GM19438 (cell line): ENCODE results near the gene E2F4.
A peak's percentile ranks its signal among the peaks of the same experiment; 100 is the strongest.

ENCODE experiments used
- ATAC-seq: cut with Tn5 transposase; IDR thresholded peaks from one replicate; pipeline ENCODE4 v1.9.1; 2021; ENCODE audit warnings: low read depth; ENCODE audit not compliant: unreplicated experiment

E2F4 gene

DNA sequence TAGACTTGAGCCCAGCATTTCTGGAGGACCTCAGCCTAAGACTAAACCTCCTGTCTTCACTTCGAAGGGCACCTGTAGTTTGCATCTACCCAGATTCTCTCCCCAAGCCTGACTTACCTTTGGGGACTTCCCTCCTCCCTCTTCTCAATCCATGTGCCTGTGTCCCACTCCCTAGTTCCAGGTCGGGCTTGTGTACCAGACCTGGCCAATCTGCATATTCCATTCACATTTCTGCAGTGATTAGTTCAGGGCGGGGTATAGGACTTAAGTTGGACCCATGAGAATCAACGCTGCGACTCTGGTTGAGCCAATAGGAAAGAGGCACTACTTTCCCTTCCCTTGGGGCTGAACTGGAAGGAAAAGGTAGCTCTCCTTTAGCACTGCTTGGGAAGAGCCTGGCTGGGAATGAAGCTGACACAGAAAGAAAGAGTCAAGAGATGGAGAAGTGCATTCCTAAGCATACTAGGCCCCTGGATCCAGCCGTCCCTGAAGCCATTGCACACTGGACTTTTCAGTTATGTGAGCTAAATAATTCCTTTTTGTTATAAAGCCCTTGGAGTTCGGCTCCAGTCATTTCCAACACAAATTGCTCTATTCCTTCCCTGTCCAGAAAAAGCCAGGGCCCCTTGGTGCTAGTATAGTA lies 34.7 kb upstream of the E2F4 start:
- ATAC-seq = no peak

DNA sequence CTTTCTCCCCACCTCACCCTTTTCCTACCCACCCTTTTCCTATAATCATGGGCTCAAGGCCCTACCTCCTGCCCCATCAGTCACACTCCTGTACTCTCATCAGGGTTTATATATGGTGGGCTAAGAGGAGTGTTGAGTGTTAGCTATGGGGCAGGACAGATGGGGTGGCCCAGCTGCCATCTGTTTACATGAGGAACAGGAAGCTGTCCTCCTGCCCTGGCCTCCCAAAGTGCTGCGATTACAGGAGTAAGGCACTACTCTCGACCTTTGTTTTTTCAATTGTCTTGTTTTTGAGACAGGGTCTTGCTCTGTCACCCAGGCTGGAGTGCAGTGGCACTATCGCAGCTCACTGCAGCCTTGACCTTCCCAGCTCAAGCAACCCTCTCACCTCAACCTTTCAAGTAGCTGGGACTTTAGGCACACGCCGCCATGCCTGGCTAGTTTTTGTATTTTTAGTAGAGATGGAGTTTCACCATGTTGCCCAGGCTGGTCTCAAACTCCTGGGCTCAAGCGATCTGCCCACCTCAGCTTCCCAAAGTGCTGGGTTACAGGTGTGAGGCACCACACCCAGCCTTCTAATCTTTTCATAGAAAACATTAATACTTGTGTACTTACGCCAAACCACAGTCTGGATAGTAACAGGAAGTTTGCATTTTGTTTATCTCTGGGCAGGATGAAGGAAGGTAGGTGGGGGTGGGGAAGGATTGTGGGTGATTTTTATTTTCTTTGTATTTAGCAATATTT lies 33.9 kb upstream of the E2F4 start:
- no peak for ATAC-seq

DNA sequence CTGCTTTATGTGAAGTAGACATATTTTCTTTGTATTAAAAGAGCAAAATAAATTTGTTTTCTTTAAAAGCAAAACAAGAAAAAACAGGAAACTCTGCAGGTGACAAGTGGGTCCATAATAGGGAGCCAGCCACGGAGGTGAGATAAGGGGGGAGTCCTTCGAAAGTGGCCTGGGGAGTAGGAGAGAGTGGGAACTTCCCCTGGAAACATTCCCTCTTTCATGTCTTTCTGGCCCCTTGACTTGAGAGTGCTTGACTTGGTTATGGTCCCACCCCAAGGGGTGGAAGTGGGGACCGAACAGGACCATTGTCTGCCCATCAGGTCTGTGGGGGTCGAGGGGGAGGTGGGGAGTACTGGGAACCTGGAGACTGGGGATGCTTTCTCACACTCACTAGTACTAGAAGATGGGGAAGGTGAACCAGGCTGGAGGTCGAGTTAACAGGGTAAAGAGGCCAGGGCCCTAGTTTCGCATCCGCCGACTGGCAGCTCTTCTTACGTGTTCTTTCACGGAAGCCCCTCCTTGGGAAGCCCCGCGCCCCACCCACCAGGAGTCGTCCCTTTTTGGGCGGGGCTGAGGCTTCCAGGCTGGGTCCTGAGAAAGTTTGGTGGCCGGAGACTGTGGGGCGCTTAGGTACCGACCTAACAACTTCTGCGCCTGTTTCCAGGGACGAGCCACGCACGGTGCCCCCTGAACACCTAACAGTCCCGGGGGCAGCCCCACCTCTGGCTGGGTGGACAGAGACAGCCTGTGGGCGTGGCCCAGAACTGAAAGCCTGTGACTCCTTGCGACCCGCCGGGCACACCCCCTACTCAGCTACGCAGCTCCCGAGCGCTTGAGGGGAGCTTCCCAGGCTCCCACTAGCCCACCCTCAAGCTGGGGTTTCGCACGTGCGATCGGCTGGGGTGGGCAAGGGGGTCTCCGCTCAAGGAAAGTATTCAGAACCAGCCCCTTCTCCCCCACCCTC lies 33.0 kb upstream of the E2F4 start:
- ATAC-seq = peak; percentile 38

DNA sequence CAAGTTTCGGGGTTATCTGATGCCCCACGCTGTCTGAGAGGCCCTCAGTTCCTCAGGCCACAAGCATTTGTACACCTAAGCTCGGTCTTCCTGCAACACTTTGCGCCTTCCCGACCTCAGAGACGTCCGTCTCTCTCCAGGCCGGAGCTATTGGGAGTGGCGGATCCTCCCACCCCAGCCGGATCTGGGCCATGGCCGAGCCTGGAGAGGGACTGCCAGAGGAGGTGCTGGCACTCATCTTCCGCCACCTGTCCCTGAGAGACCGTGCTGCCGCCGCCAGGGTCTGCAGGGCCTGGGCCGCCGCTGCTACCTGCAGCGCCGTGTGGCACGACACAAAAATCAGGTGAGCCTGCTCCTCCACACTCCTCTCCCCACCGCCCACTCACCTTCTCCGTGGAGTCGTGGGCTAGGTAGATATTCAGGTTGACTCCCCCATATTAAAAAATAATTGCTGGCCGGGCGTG lies 30.3 kb upstream of the E2F4 start:
- no peak for ATAC-seq

GRCh38 chr16:67162506-67163163 lies 29.3 kb upstream of the E2F4 start:
- no peak for ATAC-seq

DNA sequence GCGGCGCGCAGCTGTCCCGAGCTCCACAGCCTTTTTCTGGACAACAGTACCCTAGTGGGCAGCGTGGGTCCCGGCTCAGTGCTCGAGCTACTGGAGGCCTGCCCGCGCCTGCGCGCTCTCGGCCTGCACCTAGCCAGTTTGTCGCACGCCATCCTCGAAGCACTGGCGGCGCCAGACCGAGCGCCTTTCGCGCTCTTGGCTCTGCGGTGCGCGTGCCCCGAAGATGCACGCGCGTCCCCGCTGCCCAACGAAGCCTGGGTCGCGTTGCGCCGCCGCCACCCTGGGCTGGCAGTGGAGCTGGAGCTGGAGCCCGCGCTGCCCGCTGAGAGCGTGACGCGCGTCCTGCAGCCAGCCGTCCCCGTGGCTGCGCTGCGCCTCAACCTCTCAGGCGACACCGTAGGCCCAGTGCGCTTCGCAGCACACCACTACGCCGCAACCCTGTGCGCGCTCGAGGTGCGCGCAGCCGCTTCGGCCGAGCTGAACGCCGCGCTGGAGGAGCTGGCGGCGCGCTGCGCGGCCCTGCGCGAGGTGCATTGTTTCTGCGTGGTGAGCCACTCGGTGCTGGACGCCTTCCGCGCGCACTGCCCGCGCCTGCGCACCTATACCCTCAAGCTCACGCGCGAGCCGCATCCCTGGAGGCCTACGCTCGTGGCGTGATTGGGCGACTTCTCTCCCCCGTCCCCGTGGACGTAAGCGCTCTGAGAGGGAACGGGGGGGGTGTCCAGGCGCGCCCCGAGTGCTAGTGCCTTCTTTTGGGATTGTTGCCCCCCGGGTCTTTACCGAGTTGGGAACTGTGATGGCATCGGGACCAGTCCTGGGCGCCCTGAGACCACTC lies 28.6 kb upstream of the E2F4 start:
- no peak for ATAC-seq

GRCh38 chr16:67163999-67164558 lies 27.9 kb upstream of the E2F4 start:
- ATAC-seq = no peak

GRCh38 chr16:67164599-67165061 lies 27.3 kb upstream of the E2F4 start, which contains the start of gene HSF4:
TSS of gene HSF4 (plus strand) at chr16:67164745. CDS start at chr16:67164812, 67 bp downstream.
- no peak for ATAC-seq

GRCh38 chr16:67165121-67166078 lies 26.6 kb upstream of the E2F4 start:
- ATAC-seq = no peak

GRCh38 chr16:67166110-67166547 lies 25.8 kb upstream of the E2F4 start:
- no peak for ATAC-seq

- ATAC-seq = no peak
Observed at GRCh38 chr16:67166598-67167168, 25.3 kb upstream of the E2F4 start.

GRCh38 chr16:67167588-67167987 lies 24.4 kb upstream of the E2F4 start:
- ATAC-seq = no peak

GRCh38 chr16:67169011-67169451 lies 22.9 kb upstream of the E2F4 start:
- no peak for ATAC-seq

GRCh38 chr16:67169642-67170167 lies 22.2 kb upstream of the E2F4 start:
- ATAC-seq = no peak

- peak; percentile 36 for ATAC-seq
Observed at GRCh38 chr16:67170168-67170948, 21.6 kb upstream of the E2F4 start, which contains the start of gene NOL3. TSS of gene NOL3 (plus strand) at chr16:67170538.

- ATAC-seq = no peak
Observed at GRCh38 chr16:67170949-67171649, 20.9 kb upstream of the E2F4 start.
